K562 (cell line): Measurements from ENCODE around the gene IL17RA. TPM values are rescaled to one million over a fixed set of nuclear protein-coding genes. Genes with fewer than 3 reads are reported as not detected.

Experiments
- CCNT2 ChIP-seq: IDR thresholded peaks from 2 replicates; pipeline ENCODE4 v1.6.1; 2011; ENCODE audit warnings: borderline replicate concordance, low read depth, mild to moderate bottlenecking, moderate library complexity, mixed read lengths, low read length; ENCODE audit not compliant: insufficient read length; ENCODE audit errors: extremely low read depth
- CTCF ChIP-seq, 3 experiments: IDR thresholded peaks in 2 of 3; conservative IDR thresholded peaks in 1 of 3; 2 replicates each; pipeline ENCODE4 v1.5.1; 2011 to 2012; ENCODE audit warnings: low read length in 3 of 3, mild to moderate bottlenecking in 3 of 3, control low read depth in 2 of 3, improper control_type of control experiment in 1 of 3, inconsistent platforms in 1 of 3, low read depth in 1 of 3, mixed read lengths in 1 of 3, moderate library complexity in 1 of 3; ENCODE audit not compliant: insufficient read depth in 2 of 3
- CXXC5 ChIP-seq: fragments of 250-450 bp; sonication (Bioruptor Pico); IDR thresholded peaks from 2 replicates; pipeline ENCODE4 v1.8.0; 2022; ENCODE audit warnings: inconsistent platforms, mild to moderate bottlenecking, moderate library complexity
- EP300 ChIP-seq: IDR thresholded peaks from 2 replicates; pipeline ENCODE4 v1.6.1; 2012; ENCODE audit warnings: low read length, improper control_type of control experiment
- GMEB1 ChIP-seq: fragments of 250-450 bp; sonication (Bioruptor Pico); IDR thresholded peaks from 2 replicates; pipeline ENCODE4 v1.4.0; 2020; ENCODE audit warnings: mild to moderate bottlenecking
- HCFC1 ChIP-seq: IDR thresholded peaks from 2 replicates; pipeline ENCODE4 v1.6.1; 2012; ENCODE audit warnings: low read depth, low read length, improper control_type of control experiment
- KAT7 ChIP-seq: sonication (generic); formaldehyde crosslinking; IDR thresholded peaks from 2 replicates; pipeline ENCODE4 v1.8.0; 2022; ENCODE audit warnings: missing genetic modification reagents, mild to moderate bottlenecking, borderline replicate concordance
- MTA3 ChIP-seq: fragments of 450-650 bp; formaldehyde crosslinking; IDR thresholded peaks from 2 replicates; pipeline ENCODE4 v1.6.1; 2017; ENCODE audit warnings: mild to moderate bottlenecking, borderline replicate concordance
- NCOA4 ChIP-seq: fragments of 450-650 bp; IDR thresholded peaks from 2 replicates; pipeline ENCODE4 v1.6.1; 2018; ENCODE audit warnings: mild to moderate bottlenecking; ENCODE audit not compliant: partially characterized antibody
- NCOR1 ChIP-seq: fragments of 450-650 bp; IDR thresholded peaks from 2 replicates; pipeline ENCODE4 v1.6.1; 2016; ENCODE audit warnings: mild to moderate bottlenecking, moderate library complexity
- NONO ChIP-seq, 2 experiments: fragments of 200-400 bp in 1 of 2; fragments of 450-650 bp in 1 of 2; formaldehyde crosslinking in 1 of 2; IDR thresholded peaks; 2 replicates each; pipeline ENCODE4 v1.6.1; 2017; ENCODE audit warnings: low read depth in 2 of 2, mild to moderate bottlenecking in 2 of 2, moderate library complexity in 2 of 2, low read length in 1 of 2
- NRF1 ChIP-seq, 2 experiments: fragments of 450-650 bp; IDR thresholded peaks in 1 of 2; conservative IDR thresholded peaks in 1 of 2; 2 replicates each; pipeline ENCODE4 v1.6.1; 2014; ENCODE audit warnings: mild to moderate bottlenecking in 2 of 2
- RBM25 ChIP-seq: fragments of 200-400 bp; formaldehyde crosslinking; IDR thresholded peaks from 2 replicates; pipeline ENCODE4 v1.6.1; 2018; ENCODE audit warnings: low read length, low read depth, moderate library complexity; ENCODE audit not compliant: severe bottlenecking
- RCOR1 ChIP-seq, 2 experiments: IDR thresholded peaks; 2 replicates each; pipeline ENCODE4 v1.6.1; 2012; ENCODE audit warnings: low read depth in 2 of 2, low read length in 2 of 2, borderline replicate concordance in 1 of 2, improper control_type of control experiment in 1 of 2
- SAFB ChIP-seq: fragments of 200-400 bp; formaldehyde crosslinking; IDR thresholded peaks from 2 replicates; pipeline ENCODE4 v1.6.1; 2017; ENCODE audit warnings: low read depth, low read length, borderline replicate concordance
- TCF7 ChIP-seq: sonication (generic); IDR thresholded peaks from 2 replicates; pipeline ENCODE4 v1.6.1; 2016; ENCODE audit warnings: antibody characterized with exemption, borderline replicate concordance
- ZNF175 ChIP-seq: fragments of 200-800 bp; sonication (Bioruptor generic); IDR thresholded peaks from 2 replicates; pipeline ENCODE4 v1.6.1; 2016; ENCODE audit warnings: low read depth, mild to moderate bottlenecking, missing genetic modification characterization, missing compliant biosample characterization
- ZNF24 ChIP-seq: fragments of 450-650 bp; IDR thresholded peaks from 2 replicates; pipeline ENCODE4 v1.6.1; 2016
- ZNF280A ChIP-seq: fragments of 450-650 bp; IDR thresholded peaks from 2 replicates; pipeline ENCODE4 v1.6.1; 2018; ENCODE audit warnings: mild to moderate bottlenecking, low read depth; ENCODE audit not compliant: partially characterized antibody
- ZNF282 ChIP-seq: sonication (generic); formaldehyde crosslinking; IDR thresholded peaks from 2 replicates; pipeline ENCODE4 v1.8.1; 2023; ENCODE audit warnings: missing genetic modification reagents
- ZNF3 ChIP-seq: fragments of 250-450 bp; sonication (Bioruptor Pico); IDR thresholded peaks from 2 replicates; pipeline ENCODE4 v1.5.0; 2021; ENCODE audit warnings: mild to moderate bottlenecking, moderate library complexity
- ZNF436 ChIP-seq: fragments of 250-450, 450-650 bp; sonication (Bioruptor Pico); formaldehyde crosslinking; IDR thresholded peaks from 2 replicates; pipeline ENCODE4 v1.7.0; 2020; ENCODE audit warnings: mild to moderate bottlenecking
- polyA plus RNA-seq, 8 experiments: library from polyadenylated mRNA; depleted of rRNA in 4 of 8; stranded (reverse) in 5 of 8; unstranded in 3 of 8; fragments of >200 nt; fragmentation: Nextera tagmentation in 2 of 8; fragmentation: Illumina TruSeq in 1 of 8; extraction: Ambion mirVana in 2 of 8; extraction: Trizol in 1 of 8; gene quantifications; 2 replicates each; pipeline versions ENCODE4 v1.2.1 to v1.2.3, GENCODE V29; 2011 to 2014; ENCODE audit warnings: inconsistent platforms in 1 of 8, missing spikeins in 1 of 8
- total RNA-seq, 7 experiments: library from RNA; depleted of rRNA in 6 of 7; stranded (reverse); fragments of >200 nt in 6 of 7; fragmentation: Illumina TruSeq in 2 of 7; extraction: Trizol in 2 of 7; gene quantifications; 2 replicates each; pipeline versions ENCODE4 v1.2.1 to v1.2.3, GENCODE V29; 2011 to 2021; ENCODE audit warnings: low replicate concordance in 1 of 7

Gene IL17RA
- total and polyA plus RNA-seq, 9 of the 15 experiments (the other 6 are each of a cell fraction or from before 2014, with no cell fraction given) = 0.17 to 11.8 (median 3.7) TPM

- TF ChIP-seq CTCF (IDR thresholded peaks at IDR 0.05 in 2 of 3, conservative IDR thresholded peaks at IDR 0.05 in 1 of 3; ENCODE audit: insufficient read depth in 2 of 3, low read depth in 1 of 3, low read length in 3 of 3) = 0 out of 6 replicates have a peak, but pooled peaks of 1 of the 3 experiments have one; percentile 1
- TF ChIP-seq ZNF282 (CRISPR knock-in tag) = 0 out of 2 replicates have a peak, but pooled peaks have one; percentile 22
- TF ChIP-seq HCFC1 = peak; percentile 89
- TF ChIP-seq NRF1 (conservative IDR thresholded peaks at IDR 0.05 in 1 of 2, IDR thresholded peaks at IDR 0.05 in 1 of 2) = peak; percentile 67 to 72
- no peak for TF ChIP-seq NCOR1
- no peak for TF ChIP-seq EP300
- TF ChIP-seq ZNF436 (CRISPR knock-in tag) = no peak
- TF ChIP-seq NONO (IDR thresholded peaks at IDR 0.05; ENCODE audit: low read depth in 2 of 2, low read length in 1 of 2) = peak in 1 of 2 experiments; percentile 78; a peak in 2 of 4 replicates
- TF ChIP-seq ZNF175 (CRISPR knock-in tag) = peak; percentile 67; the same call in 1 of the 2 replicates
- TF ChIP-seq MTA3 = peak; percentile 59; the same call in 1 of the 2 replicates
- peak; percentile 95 for TF ChIP-seq GMEB1
- no peak for TF ChIP-seq ZNF3 (CRISPR knock-in tag)
- TF ChIP-seq SAFB = peak; percentile 81
- TF ChIP-seq TCF7 = no peak
- no peak for TF ChIP-seq NCOA4
- TF ChIP-seq CXXC5 (CRISPR knock-in tag) = peak; percentile 99
- TF ChIP-seq KAT7 (CRISPR knock-in tag) = no peak
- no peak for TF ChIP-seq ZNF280A
- TF ChIP-seq RBM25 = peak; percentile 99
- TF ChIP-seq ZNF24 = 0 out of 2 replicates have a peak, but pooled peaks have one; percentile 2
- peak in 1 of 2 experiments; percentile 34; a peak in 2 of 4 replicates for TF ChIP-seq RCOR1 (IDR thresholded peaks at IDR 0.05; ENCODE audit: borderline replicate concordance in 1 of 2, low read depth in 2 of 2, low read length in 2 of 2)
- TF ChIP-seq CCNT2 = peak; percentile 70
These were observed 74.0 kb downstream of the IL17RA start, which contains the start of gene HDHD5 (continued) for GRCh38 chr22:17158568-17159503.
